SKM-1 (cell line): ENCODE results near the gene DCLK2.

Experiments used
- DNase-seq: peaks from one replicate; lab custom pipeline; 2025; ENCODE audit not compliant: unreplicated experiment; lab: John Stamatoyannopoulos, UW

Gene DCLK2

GRCh38 chr4:150256841-150257730 lies 178.8 kb downstream of the DCLK2 start:
- DNase-seq = peak; percentile 5

GRCh38 chr4:150258569-150258968 lies 180.3 kb downstream of the DCLK2 start:
- DNase-seq = no peak

GRCh38 chr4:150259861-150260567 lies 181.8 kb downstream of the DCLK2 start:
- DNase-seq = no peak

- DNase-seq = no peak
Measured at GRCh38 chr4:150261571-150261970, 183.3 kb downstream of the DCLK2 start.

GRCh38 chr4:150262611-150263010 lies 184.4 kb downstream of the DCLK2 start:
- DNase-seq = no peak

GRCh38 chr4:150264595-150265161 lies 186.4 kb downstream of the DCLK2 start:
- DNase-seq = no peak

- no peak for DNase-seq
Measured at GRCh38 chr4:150265806-150266205, 187.6 kb downstream of the DCLK2 start.

- no peak for DNase-seq
Measured at GRCh38 chr4:150268444-150268843, 190.2 kb downstream of the DCLK2 start.

- no peak for DNase-seq
Measured at GRCh38 chr4:150278206-150278605, 200.0 kb downstream of the DCLK2 start.

GRCh38 chr4:150280081-150280895 lies 202.0 kb downstream of the DCLK2 start:
- peak; percentile 18 for DNase-seq

- DNase-seq = no peak
Measured at GRCh38 chr4:150280975-150281374, 202.7 kb downstream of the DCLK2 start.

GRCh38 chr4:150283689-150284088 lies 205.4 kb downstream of the DCLK2 start:
- DNase-seq = no peak

- DNase-seq = no peak
Measured at GRCh38 chr4:150286656-150287055, 208.4 kb downstream of the DCLK2 start.

GRCh38 chr4:150289198-150289597 lies 211.0 kb downstream of the DCLK2 start:
- no peak for DNase-seq

- no peak for DNase-seq
Measured at GRCh38 chr4:150289881-150290280, 211.6 kb downstream of the DCLK2 start.

- DNase-seq = no peak
Measured at GRCh38 chr4:150297861-150298474, 219.7 kb downstream of the DCLK2 start.

- no peak for DNase-seq
Measured at GRCh38 chr4:150299816-150300215, 221.6 kb downstream of the DCLK2 start.

GRCh38 chr4:150302553-150302952 lies 224.3 kb downstream of the DCLK2 start:
- DNase-seq = peak; percentile 62

- DNase-seq = no peak
Measured at GRCh38 chr4:150305995-150306394, 227.8 kb downstream of the DCLK2 start.

- DNase-seq = no peak
Measured at GRCh38 chr4:150306719-150307118, 228.5 kb downstream of the DCLK2 start.
